ENCODE measurements around the gene ZW10. TPM values are rescaled to one million over a fixed set of nuclear protein-coding genes. Genes with fewer than 3 reads are reported as not detected.

ZW10 gene
- total RNA-seq, 1 experiment from 2014 or later, result 26.0 TPM

DNA sequence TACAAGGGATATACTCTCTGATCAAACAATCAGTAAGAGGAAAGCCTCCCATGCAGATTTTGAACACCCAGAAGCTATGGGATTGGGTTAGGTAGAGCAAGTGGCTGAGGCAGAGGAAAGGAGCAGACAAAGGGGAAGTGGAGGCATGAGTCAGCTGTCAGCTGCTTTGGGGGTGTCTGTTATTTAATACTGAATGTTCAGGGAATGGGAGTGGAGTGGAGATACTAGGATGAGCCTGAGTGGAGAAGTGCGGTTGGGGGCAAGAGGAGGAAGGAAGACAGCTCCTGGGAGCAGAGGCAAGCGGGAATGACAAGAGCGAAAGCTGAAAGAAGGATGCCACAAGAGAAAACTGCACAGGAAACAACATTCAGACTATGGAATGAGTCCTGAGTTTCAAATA, 44.7 kb downstream of the ZW10 start:
- no peak overlapping the region for H3K4me3 Mint-ChIP-seq
- Histone ChIP-seq H4K5ac (ENCODE audit: insufficient read length, low read depth, low read length) (no peak overlapping the region), H4K8ac (replicated peaks; ENCODE audit: insufficient read length, low read depth, low read length) (no peak overlapping the region), H3K14ac (ENCODE audit: insufficient read depth, low read length) (no peak overlapping the region), H3K27me3 (ENCODE audit: insufficient read depth, low read length) (no peaks in the 10 kb centered on the region), H2AFZ (ENCODE audit: low read length) (no peak overlapping the region), H3K23me2 (ENCODE audit: insufficient read length, low read depth, low read length, poor library complexity, severe bottlenecking) (no peaks in the 10 kb centered on the region), H2BK20ac (ENCODE audit: low read depth, low read length, poor library complexity, severe bottlenecking) (no peak overlapping the region), H2BK15ac (ENCODE audit: low read depth, low read length) (no peak overlapping the region), H2BK120ac (ENCODE audit: low read depth, low read length, poor library complexity, severe bottlenecking) (no peak overlapping the region), H3K9me3 (ENCODE audit: control insufficient read depth, low read depth, low read length) (no peaks in the 10 kb centered on the region), H2BK5ac (ENCODE audit: insufficient read length, low read length) (no peak overlapping the region), H3K79me2 (ENCODE audit: insufficient read depth, low read length) (no peaks in the 10 kb centered on the region), H4K20me1 (ENCODE audit: control insufficient read depth, insufficient read depth, insufficient read length) (no peaks in the 10 kb centered on the region), H3K23ac (ENCODE audit: insufficient read length, low read depth, low read length) (no peak overlapping the region), H3K9ac (ENCODE audit: extremely low read depth, insufficient read length, low read length) (no peak overlapping the region), H3K4me1 (ENCODE audit: insufficient read depth, low read length) (no peaks in the 10 kb centered on the region), H3K18ac (ENCODE audit: insufficient read length, low read depth, low read length) (no peak overlapping the region), H2BK12ac (ENCODE audit: insufficient read length, low read depth, low read length) (no peak overlapping the region), H3K27ac (ENCODE audit: insufficient read length, low read depth, low read length) (no peak overlapping the region), H3K4ac (ENCODE audit: low read depth, low read length) (no peak overlapping the region), H2AK5ac (ENCODE audit: insufficient read length, low read length) (no peak overlapping the region), H3K79me1 (ENCODE audit: insufficient read depth, low read depth, low read length, poor library complexity, severe bottlenecking) (no peaks in the 10 kb centered on the region), H3K4me2 (ENCODE audit: insufficient read depth, insufficient read length, low read length) (no peak overlapping the region), H3T11ph (ENCODE audit: low read length) (no peak overlapping the region), H4K91ac (ENCODE audit: insufficient read length, low read depth, low read length) (no peak overlapping the region), H3K56ac (ENCODE audit: insufficient read length, low read depth, low read length) (no peak overlapping the region)
- H3K4me1 Mint-ChIP-seq, result peaks cover 0 to 4% of the 10 kb centered on the region in 2 experiments; a peak in 3 of 4 replicates
- TF ChIP-seq, protein P1, sequence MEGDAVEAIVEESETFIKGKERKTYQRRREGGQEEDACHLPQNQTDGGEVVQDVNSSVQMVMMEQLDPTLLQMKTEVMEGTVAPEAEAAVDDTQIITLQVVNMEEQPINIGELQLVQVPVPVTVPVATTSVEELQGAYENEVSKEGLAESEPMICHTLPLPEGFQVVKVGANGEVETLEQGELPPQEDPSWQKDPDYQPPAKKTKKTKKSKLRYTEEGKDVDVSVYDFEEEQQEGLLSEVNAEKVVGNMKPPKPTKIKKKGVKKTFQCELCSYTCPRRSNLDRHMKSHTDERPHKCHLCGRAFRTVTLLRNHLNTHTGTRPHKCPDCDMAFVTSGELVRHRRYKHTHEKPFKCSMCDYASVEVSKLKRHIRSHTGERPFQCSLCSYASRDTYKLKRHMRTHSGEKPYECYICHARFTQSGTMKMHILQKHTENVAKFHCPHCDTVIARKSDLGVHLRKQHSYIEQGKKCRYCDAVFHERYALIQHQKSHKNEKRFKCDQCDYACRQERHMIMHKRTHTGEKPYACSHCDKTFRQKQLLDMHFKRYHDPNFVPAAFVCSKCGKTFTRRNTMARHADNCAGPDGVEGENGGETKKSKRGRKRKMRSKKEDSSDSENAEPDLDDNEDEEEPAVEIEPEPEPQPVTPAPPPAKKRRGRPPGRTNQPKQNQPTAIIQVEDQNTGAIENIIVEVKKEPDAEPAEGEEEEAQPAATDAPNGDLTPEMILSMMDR (conservative IDR thresholded peaks at IDR 0.05), result no peak
- no CpG with 5 or more reads among the region's 3 CpGs for WGBS (ENCODE audit: extremely low coverage, insufficient read length, low lambda C conversion rate)
- no peaks in the 10 kb centered on the region for H3K9me3 Mint-ChIP-seq
- H3K27me3 Mint-ChIP-seq (ENCODE audit: low read depth), result no peaks in the 10 kb centered on the region
- no peak for DNase-seq
- peaks cover 0 to 12% (median under 1%) of the 10 kb centered on the region in 3 experiments; a peak in 6 of 7 replicates for H3K36me3 Mint-ChIP-seq (ENCODE audit: insufficient read depth in 1 of 3, low read depth in 3 of 3)
- no peak overlapping the region; a peak in 1 of 7 replicates for H3K27ac Mint-ChIP-seq
